ENCODE data around the gene MAGEF1.

Gene MAGEF1

DNA sequence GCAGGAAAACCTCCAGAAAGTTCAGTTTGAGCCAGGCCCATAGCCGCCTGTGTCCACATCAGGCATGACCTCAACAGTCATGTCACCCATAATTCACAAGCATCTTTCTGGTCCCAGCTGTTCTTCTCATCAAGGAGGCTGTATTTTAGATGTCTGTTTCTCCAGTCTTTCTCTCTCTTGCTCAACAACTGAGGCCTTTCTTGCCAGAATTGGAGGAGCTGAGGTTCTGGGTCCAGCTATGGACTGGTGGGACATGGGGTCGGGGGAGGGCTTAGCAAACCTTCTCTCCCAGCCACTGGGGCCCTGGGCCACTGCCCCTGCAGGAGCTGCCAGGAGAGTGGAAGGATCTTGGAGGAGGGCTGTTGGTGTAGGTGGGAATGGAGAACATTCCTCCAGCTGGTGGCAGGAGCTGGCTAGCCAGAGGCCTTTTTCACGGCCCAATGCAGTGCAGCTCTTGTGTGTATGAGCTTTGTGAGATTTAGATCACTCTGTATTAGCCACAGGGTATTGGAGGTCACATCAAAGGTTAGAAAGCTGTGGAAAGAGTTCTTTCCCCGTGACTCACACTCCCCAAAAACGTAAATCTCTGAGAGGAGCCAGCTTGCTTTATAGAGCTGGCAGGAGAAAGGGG lies 23.5 kb downstream of the MAGEF1 start:
- no peak for DNase-seq

DNA sequence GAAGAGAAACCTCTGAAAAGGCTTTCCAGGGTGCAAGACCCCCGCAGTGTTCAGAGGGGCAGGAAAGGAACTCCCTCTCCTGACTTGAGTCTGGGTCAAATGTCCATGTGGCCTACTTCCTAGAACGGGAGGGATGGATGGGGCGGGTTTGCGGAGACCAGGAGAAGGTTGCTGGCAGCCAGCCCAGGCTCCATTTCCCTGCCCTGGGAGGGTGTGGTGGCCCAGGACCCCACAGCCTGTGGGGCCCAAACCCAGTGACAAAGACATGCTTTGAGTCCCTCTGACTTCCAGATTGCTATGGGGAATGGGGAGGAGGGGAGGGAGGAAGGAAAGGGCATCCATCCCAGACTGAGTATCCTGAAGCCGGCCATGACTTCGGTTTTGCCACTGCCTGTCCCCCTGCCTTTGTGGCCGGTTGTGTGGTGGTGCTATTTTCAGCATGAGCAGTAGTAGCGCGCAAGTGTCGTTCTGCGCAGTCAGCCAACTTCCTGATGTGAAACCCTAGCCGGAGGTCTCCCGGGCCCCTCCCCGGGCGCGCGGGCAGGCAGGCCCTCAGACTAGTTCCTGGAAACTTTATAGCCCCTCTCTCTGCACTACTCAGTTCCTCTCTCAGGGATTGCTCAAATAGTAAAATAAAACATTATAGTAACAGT lies 24.4 kb downstream of the MAGEF1 start:
- DNase-seq = peak; percentile 39

DNA sequence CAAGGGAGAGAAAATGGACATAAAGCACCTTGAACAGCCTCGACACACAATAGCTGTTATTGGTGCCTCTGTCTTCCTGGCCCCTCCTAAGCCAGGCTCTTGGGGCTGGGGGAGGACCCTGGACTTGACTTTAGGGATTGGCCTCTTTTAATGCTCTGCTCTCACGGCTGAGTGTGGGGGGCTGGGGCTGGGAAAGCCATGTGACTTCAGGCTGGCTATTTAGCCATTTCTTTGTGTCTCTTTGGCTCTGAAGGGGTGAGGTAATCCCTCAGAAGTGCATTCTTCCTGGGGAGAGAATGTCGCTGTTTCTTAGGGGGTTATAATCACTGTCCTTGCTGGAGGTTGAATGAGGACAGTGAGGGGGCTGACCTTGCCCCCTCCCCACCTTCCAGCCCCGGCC lies 26.2 kb downstream of the MAGEF1 start:
- DNase-seq = no peak

DNA sequence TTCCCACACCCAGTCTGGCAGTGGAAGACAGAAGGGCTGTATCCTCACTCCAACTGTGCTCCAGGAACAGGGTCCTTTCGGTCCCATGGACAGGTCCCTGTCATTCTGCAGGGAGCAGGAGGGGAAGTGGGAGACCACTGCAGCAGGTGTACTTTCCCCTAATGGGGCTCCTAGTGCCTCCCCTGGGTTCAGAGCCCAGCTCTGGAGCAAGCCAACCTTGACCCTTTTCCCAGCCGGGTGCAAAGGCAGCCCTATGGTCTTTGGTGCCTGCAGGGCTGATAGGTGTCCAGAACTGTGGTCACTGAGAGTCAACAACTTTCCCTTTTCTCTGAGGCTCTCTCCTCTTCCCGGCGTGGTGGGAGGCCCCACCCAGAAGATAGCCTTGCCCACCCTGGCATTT lies 26.8 kb downstream of the MAGEF1 start:
- no peak for DNase-seq

DNA sequence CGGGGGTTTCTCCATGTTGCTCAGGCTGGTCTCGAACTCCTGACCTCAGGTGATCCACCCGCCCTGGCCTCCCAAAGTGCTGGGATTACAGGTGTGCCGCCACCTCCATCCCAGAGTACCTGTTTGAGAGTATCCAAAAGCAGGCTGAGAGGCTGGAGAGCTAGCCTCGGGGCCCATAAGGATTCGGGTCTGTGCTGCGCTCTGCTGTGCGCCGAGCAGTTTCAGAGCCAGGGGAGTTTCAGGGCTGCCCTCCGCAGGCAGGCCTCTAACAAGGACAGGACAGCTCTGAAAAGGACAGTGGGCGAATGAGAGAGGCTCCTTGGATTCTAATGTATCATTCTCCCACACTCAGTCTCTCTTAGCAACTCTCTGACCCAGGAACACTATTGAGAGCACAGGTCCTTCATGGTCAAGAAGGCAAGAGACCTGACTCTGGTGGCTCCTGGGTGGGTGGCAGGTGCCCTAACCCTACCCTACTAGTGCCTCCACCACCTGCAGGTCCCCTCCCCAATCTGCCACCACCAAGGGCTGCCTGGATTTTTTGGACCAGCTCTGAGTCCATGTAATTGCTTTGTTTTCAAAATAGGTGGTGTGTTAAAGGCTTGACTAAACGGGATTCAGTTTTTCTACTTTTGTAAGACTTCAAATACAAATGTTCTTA lies 27.8 kb downstream of the MAGEF1 start:
- DNase-seq = no peak

DNA sequence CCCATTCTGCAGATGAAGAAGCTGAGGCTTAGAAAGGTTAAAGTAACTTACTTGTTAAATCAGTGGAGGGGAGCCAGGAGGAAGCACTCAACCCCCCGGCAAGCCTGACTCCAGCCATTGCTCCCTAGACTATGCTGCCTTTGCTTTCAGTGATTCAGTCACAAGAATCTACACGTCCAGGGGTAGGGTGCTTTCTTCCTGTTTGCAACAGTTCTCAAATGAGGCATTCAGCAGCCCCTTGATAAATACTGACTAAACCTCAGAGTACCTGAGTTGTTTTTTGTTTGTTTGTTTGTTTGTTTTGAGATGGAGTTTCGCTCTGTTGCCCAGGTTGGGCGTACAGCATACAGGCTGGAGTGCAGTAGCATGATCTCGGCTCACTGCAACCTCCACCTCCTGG lies 28.6 kb downstream of the MAGEF1 start:
- DNase-seq = no peak

DNA sequence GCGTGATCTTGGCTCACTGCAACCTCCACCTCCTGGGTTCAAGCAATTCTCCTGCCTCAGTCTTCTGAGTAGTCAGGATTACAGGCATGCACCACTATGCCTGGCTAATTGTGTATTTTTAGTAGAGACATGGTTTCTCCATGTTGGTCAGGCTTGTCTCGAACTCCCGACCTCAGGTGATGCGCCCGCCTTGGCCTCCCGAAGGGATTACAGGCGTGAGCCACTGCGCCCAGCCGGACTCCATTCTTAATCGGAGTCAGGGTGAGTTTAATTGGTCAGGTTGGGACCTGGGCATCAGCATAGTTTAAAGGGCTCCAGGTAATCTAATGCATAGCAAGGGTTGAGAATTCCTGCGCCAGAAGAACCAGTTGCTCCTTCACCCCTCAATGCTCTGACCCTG lies 29.2 kb downstream of the MAGEF1 start:
- no peak for DNase-seq

DNA sequence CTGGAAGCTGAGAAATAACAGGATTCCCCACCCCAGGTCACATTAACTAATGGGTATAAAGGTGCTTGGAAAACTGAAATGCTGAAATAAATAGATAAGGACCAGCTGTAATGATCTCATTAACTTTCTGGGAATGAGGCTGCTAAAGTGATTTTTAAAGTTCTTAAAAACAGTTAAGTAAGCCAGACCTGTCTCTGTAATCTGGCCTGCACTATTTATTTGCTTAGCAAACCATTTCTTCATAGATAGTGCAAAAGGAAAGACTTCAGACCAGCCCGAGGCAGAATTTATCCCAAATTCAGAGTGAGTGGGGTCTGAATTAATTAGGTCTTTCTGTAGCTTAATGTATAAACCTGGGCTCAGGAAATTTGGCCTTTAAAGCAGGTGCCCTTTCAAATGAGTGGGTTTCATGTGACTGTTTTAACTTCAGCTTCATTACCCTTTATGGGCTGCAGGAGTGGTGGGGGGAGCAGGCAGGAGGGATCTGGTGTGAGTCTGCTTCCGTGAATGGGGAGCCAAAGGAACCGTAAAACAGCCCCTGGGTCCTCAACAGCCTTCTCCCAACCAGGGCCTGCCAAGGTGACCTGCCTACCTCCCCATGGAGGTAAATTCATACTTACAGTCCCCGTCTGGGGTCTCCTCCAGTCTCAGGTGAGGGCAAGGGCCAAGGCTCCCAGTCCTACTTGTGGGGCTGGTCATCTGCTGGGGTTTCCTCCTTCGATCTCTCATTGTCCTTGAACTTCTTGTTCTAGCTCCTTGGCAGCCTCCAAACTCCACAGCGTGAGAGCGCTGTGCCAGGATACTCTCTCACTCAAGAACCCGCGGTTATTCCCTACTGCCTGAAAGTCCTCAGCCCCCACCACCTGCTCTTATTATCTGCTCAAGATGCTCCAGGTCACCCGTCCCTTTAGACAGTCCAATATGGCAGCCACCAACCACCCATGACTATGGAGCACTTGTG lies 31.2 kb downstream of the MAGEF1 start:
- DNase-seq = no peak

DNA sequence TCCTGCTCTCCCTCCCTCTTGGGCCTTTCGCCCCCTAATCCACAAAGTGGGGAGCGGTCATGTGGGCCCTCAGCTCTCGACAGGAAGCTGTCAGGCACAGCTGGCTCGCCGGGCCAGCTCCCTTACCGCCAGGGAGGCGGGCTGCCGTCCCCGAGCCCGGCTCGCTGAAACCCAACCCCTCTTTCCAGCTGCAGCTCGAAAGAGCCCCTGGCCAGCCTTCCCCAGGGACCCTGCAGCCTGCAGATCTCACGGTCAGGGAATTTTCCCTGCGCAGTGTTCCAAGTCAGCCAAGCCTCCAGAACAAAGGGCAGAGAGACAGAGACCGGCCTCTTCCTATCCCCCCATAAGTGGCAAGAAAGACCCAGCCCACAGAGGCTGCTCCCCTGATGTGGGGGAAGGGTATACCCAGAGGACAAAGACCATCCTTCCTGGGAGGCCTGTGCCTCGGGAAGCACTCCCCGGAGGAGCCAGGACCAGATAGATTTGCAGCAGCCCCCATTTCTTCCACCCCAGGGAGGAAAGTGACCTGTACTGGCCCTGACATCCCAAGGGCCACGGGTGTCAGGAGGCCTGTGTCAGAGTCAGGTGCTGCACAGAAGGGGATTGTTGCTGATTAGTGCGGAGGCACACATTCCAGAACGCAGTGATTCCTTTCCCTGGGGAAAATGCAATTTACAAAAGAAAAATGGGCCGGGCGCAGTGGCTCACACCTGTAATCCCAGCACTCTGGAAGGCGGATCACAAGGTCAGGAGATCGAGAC lies 32.6 kb downstream of the MAGEF1 start:
- no peak for DNase-seq

DNA sequence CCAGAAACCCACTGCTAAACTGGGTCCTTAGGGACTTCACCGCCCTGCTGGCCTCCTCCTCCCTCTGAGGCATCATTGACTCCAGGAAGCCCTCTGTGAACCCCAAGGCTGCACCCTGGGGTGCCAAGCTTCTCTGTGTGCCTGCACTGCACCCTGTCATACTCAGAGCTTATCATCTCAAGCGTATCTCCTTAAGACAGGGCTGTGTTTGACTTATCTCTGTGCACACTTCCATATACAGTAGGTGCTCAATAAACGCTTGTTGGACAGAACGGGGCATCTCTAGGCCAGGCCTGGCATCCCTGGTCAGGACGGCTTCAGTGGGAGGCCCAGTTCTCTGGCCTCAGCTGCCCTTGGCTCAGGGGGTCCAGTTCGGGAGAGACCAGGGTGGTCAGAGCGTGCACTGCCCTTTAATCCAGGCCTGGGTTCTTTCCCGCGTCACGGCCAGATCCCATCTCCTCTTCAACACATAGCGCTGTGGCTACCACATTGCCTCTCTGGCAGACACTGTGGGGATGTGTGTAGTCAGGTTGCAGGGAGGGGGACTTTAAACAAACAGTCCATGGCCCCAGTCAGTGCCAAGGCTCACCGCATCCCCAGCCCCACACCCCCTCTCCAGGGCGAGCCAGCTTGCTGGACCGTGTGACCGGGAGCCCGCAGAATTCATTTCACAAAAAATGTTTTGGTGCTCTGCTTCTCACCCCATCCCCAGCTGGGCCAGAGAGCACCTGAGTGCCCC lies 33.4 kb downstream of the MAGEF1 start:
- no peak for DNase-seq

DNA sequence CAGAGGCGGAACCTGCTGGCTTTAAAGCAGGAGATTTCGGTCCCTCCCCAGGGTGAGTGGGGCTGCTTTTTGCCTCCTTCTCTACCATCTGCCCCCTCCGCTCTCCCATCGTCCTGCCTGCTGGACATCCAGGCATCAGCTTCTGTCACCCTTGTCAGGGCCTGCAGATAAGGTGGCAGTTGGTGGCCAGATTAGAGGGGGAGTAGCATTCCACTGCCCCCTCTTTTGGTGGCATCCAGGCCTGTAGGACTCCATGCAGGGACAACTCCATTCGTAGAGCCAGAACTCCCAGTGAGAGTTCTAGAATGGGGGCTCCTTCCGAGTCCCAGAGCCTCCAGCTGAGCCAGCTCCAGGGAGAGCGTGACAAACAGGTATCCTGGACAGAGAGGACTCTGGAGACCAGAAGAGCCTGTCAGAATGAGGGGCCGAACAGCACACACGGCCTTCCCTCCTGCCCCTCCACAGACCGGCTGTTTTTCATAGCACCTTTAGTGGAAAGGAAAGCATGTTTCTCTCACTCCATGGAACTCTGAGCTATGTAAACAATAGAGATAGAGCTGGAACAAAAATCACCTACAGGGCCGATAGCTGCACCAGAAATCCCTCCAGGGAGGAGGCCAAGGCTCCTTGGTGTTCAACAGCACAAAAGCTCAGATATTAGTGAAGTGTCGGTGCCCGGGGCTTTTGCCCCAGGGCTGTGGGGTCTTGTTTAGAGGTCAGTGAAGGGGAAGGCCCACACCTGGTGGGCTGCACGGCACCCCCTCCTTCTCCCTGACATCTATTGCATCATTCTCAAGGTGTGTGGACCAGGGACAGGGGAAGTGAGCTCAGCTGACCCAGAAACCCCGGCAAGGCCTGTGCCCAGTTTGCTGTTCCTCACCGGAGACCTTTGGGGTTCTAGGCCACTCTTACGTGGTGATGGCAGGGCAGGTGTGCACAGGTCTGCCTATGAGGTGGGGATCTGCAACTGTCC lies 34.2 kb downstream of the MAGEF1 start:
- no peak for DNase-seq

DNA sequence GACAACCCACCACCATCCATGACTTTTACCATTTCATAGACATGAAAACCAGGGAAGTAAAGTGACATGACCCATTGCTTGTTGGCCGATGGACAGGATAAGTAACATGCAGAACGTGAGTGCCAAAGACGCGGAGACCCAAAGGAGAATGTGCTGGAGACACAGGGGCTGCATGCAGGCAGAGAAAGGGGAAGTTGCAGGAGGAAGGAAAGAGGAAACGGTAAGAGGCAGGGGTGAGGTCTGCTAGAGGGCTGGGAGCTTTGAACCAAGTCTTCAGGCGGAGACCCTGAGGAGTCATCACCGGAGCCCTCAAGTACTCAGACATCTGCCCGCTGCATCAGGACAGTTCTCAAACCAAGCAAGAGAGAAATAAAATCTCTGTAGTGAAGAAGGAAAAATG lies 34.9 kb downstream of the MAGEF1 start:
- peak; percentile 60 for DNase-seq

DNA sequence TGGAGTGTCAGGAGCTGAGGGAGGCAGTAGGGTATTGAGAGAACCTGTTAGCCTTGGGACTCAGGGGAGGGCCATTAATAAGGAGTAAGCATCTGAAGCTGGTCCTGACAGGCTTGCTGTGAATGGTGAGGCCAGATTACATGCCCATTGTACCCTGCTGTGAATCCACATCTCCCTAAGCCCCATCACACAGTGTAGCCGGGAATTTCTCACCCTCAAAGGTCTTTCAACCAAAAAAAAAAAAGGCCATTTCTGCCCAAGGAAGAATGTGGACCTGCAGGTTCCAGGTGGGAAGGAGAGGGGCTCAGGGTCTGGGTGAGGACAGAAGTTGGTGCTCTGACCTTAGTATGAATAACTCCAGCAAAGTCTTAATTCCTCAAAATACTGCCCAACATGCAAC lies 37.2 kb downstream of the MAGEF1 start:
- no peak for DNase-seq

DNA sequence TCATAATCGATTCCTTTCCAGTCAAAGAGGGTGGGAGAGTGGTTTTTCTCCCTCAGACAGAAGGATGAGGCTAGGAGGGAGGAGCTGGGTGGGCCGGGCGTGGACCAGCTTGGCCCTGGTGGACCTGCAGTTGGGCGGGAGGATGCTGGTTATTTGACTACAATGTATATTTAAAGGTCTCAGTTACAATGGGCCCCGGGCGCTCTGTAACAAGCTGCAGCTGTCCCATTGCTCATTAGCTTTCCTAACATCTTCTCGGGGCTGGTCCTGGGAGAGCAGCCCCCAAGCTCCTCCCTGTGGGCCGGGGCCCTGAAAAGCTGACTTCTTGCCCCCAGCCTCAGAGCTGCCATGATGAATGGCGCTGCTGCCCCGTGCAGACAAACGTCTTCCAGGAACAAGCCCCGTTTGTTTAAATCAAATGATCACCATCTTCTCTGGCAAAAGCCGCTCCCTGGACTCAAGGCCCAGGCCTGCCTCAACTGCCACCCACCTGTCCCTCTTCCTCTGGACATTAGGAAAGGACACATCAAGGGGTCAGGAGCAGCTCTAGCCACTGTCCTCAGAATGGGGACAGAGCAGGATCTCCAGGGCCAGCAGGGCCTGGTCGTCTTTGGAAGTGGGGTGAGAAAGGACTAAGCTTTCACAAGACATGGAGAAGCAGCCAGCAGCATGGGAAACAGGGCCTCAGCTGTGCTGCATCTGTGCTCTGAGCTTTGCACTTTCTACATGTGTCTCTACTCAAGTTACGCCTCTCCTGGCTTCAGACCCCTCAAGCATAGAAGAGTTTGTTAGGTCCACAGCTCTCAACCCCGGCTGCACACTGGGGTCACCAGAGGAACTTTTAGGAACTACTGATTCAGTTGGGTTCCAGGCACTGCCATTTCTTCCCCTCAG lies 38.6 kb downstream of the MAGEF1 start:
- DNase-seq = no peak

DNA sequence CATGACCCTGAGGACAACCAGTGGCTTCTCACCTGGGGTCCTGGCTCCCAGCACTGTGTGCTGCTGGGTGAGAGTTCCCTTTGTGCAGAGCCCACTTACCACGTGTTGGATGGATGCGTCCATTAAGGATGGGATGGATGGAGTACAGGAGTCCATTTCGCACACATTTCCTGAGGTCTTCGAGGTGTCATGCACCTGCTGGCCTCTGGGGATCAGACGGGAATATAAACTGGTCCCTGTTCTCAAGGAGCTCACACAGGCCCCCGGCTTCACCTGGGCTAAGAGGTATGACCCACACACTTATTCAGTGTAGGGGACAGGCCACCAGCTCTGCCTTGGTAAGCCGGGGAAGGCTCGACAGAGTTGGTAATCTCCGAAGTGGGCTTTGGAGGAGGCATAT lies 39.5 kb downstream of the MAGEF1 start:
- no peak for DNase-seq

DNA sequence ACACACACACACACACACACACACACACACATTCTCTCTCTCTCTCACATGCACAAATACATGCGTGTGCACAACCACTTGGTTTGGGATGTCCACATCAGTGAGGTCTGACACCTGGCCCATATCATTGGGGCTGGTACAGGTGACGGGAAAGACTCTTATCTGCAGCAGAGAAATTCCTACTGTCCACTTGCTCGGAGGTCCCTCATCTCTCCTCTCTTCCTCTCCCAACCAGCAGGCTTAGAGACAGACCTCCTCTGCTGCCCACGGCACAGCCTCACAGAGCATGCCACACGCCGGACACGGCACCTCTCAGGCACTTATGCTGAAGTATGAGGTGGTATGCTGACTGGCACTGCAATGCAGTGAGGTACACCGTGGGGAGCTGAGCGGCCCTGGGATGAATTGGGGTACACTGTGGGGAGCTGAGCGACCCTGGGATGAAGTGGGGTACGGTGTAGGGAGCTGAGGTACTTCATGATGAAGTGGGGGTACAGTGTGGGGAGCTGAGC lies 41.7 kb downstream of the MAGEF1 start:
- DNase-seq = no peak

DNA sequence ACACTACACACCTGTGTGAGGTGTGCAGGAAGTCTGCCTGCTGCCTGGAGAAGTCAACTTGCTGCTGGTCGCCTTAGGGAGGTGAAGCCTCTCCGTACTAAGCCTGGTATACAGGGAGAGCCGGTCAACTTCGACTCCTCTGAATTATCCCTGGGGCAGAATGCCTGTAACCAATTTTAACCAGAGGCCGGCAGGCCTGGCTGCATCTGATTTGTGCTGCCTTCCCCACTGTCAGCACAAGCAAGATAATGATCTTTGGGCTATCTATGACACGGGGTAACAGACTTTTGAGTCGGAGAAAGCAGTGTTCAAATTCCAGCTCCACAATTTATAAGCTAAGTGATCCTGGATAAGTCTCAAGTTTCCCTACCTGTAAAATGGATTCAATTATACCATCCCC lies 42.3 kb downstream of the MAGEF1 start:
- no peak for DNase-seq

DNA sequence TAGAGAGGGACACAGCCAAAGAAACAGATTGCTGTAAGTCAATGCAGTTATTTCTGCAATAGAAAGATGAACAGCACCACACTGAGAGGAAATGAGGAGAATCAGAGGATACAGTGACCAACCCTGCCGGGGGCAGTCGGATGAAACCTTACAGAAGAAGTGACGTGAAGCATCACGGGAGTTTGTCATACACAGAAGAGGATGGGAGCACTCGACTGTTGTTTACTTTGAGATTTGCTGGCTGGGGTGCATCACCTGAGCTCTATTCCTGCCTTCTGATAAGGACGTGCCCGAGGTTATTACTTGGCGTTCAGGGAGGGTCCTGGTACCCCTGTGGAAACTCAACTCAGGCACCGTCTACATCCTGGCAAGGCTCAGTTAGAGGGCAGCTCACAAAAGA lies 45.4 kb downstream of the MAGEF1 start:
- DNase-seq = no peak

DNA sequence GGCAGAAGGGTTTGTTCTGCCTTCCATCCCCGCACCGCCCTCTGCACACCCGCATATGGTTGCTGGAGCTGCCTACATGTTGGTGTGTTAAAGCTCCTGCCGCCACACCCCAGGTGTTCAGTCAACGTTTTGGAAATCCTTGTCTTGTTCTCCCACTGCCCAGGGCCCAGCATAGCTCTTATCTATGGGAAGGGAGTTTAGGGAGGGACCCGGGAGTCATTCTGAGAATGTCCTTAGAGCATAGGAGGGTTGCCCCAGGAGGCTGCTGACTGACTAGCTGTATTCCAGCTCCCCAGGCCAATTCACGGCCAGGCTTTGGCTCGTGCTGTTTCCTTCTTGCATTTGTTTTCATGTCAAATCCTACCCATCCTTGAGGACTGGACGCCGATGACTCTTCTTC lies 46.8 kb downstream of the MAGEF1 start:
- DNase-seq = no peak
